Right atrium auricular region (tissue), 2 donors: ENCODE results near the gene CLASP2. TPM values are rescaled to one million over a fixed set of nuclear protein-coding genes. Genes with fewer than 3 reads are reported as not detected.

Source experiments
- DNase-seq: peaks from one replicate; pipeline ENCODE4 v3.0.0-alpha.2; 2019; ENCODE audit warnings: low spot score
- H3K27ac ChIP-seq, 2 donors: fragments of 200-600 bp; sonication (generic); 1 replicate in 1 of 2; 2 replicates in 1 of 2; pipeline ENCODE4 v1.5.1; 2016 to 2019
- H3K27me3 ChIP-seq, 2 donors: fragments of 200-600 bp; sonication (generic); one replicate each; pipeline versions ENCODE4 v1.5.1 to v1.6.0; 2017 to 2019
- H3K36me3 ChIP-seq: fragments of 200-600 bp; sonication (generic); one replicate; pipeline ENCODE4 v1.5.1; 2016
- H3K4me1 ChIP-seq, 2 donors: fragments of 200-600 bp; sonication (generic); one replicate each; pipeline versions ENCODE4 v1.5.1 to v1.6.0; 2017 to 2019
- H3K4me3 ChIP-seq, 2 donors: fragments of 200-600 bp; sonication (generic); 1 replicate in 1 of 2; 2 replicates in 1 of 2; pipeline ENCODE4 v1.5.1; 2017 to 2019; ENCODE audit warnings: mild to moderate bottlenecking in 1 of 2, moderate library complexity in 1 of 2
- H3K9me3 ChIP-seq, 2 donors: fragments of 200-600 bp; sonication (generic); one replicate each; pipeline ENCODE4 v1.5.1; 2019
- CTCF ChIP-seq, 2 donors: fragments of 200-600 bp; sonication (generic); IDR thresholded peaks; one replicate each; pipeline ENCODE4 v1.5.1; 2019; ENCODE audit warnings: antibody characterized with exemption in 2 of 2
- total RNA-seq, 2 donors: library from RNA; depleted of rRNA; stranded (reverse); fragments of >200 nt; gene quantifications; one replicate each; pipeline ENCODE4 v1.1.0, GENCODE V29; 2016

CLASP2 gene
- total RNA-seq, 2 donors from 2014 or later, result 32.3 to 71.8 TPM

GRCh38 chr3:33491721-33492120, 226.3 kb downstream of the CLASP2 start:
- Histone ChIP-seq H3K27ac (no peak overlapping the region), H3K36me3 (no peaks in the 10 kb centered on the region), H3K9me3 (no peaks in the 10 kb centered on the region), H3K27me3 (no peaks in the 10 kb centered on the region), H3K4me1 (no peaks in the 10 kb centered on the region), H3K4me3 (no peak overlapping the region)
- TF ChIP-seq CTCF (IDR thresholded peaks at IDR 0.05), result no peak
- DNase-seq, result no peak

- no peak overlapping the region for H3K4me3 ChIP-seq
- TF ChIP-seq CTCF (IDR thresholded peaks at IDR 0.05), result no peak
- H3K4me1 ChIP-seq, result no peaks in the 10 kb centered on the region
- no peaks in the 10 kb centered on the region for H3K36me3 ChIP-seq
- no peaks in the 10 kb centered on the region for H3K9me3 ChIP-seq
- H3K27me3 ChIP-seq, result no peaks in the 10 kb centered on the region
- no peak overlapping the region for H3K27ac ChIP-seq
- no peak for DNase-seq
Measured at GRCh38 chr3:33490641-33491241, 227.3 kb downstream of the CLASP2 start.

GRCh38 chr3:33488683-33489082, 229.4 kb downstream of the CLASP2 start:
- Histone ChIP-seq H3K9me3 (no peaks in the 10 kb centered on the region), H3K36me3 (no peaks in the 10 kb centered on the region), H3K4me1 (no peaks in the 10 kb centered on the region), H3K4me3 (no peak overlapping the region), H3K27ac (no peak overlapping the region), H3K27me3 (no peaks in the 10 kb centered on the region)
- TF ChIP-seq CTCF (IDR thresholded peaks at IDR 0.05), result no peak
- no peak for DNase-seq

- no peak for TF ChIP-seq CTCF (IDR thresholded peaks at IDR 0.05)
- Histone ChIP-seq H3K4me1 (no peaks in the 10 kb centered on the region), H3K36me3 (no peaks in the 10 kb centered on the region), H3K9me3 (no peaks in the 10 kb centered on the region), H3K27me3 (no peaks in the 10 kb centered on the region), H3K27ac (no peak overlapping the region), H3K4me3 (no peak overlapping the region)
- no peak for DNase-seq
Measured at GRCh38 chr3:33488246-33488645, 229.8 kb downstream of the CLASP2 start.

- Histone ChIP-seq H3K9me3 (no peaks in the 10 kb centered on the region), H3K36me3 (no peaks in the 10 kb centered on the region), H3K27ac (no peak overlapping the region), H3K4me1 (no peaks in the 10 kb centered on the region), H3K4me3 (no peak overlapping the region), H3K27me3 (no peaks in the 10 kb centered on the region)
- TF ChIP-seq CTCF (IDR thresholded peaks at IDR 0.05), result no peak
- DNase-seq, result no peak
Measured at GRCh38 chr3:33482111-33482521, 235.9 kb downstream of the CLASP2 start.

GRCh38 chr3:33474896-33475295, 243.2 kb downstream of the CLASP2 start:
- no peak for TF ChIP-seq CTCF (IDR thresholded peaks at IDR 0.05)
- Histone ChIP-seq H3K9me3 (no peaks in the 10 kb centered on the region), H3K27me3 (no peaks in the 10 kb centered on the region), H3K36me3 (no peaks in the 10 kb centered on the region), H3K27ac (no peak overlapping the region), H3K4me1 (no peaks in the 10 kb centered on the region), H3K4me3 (no peak overlapping the region)
- no peak for DNase-seq
